H1 (cell line): Measurements from ENCODE around the gene LONRF2. TPM values are rescaled to one million over a fixed set of nuclear protein-coding genes. Genes with fewer than 3 reads are reported as not detected.

Experiments
- CTCF ChIA-PET: fragments of 300-600 bp; sonication (Branson Sonifier 250); formaldehyde crosslinking; loops from one replicate; lab custom pipeline; 2021; ENCODE audit not compliant: partially characterized antibody; lab: Charles Lee
- POLR2A ChIA-PET: fragments of 300-600 bp; sonication (Branson Sonifier 250); formaldehyde crosslinking; loops from one replicate; lab custom pipeline; 2021; ENCODE audit warnings: inconsistent platforms; ENCODE audit not compliant: partially characterized antibody; lab: Charles Lee
- DNase-seq, 2 experiments: peaks; one replicate each; pipeline versions ENCODE4 v3.0.0 to v3.0.0-alpha.2; 2010 to 2022; ENCODE audit warnings: low spot score in 2 of 2, low read depth in 1 of 2, mixed read lengths in 1 of 2
- FAIRE-seq: peaks from 2 replicates; lab custom pipeline; 2011; peaks lifted over from hg19 to GRCh38; lab: Jason Lieb, UNC
- H2AFZ ChIP-seq: 2 replicates; pipeline ENCODE4 v1.8.1; 2012; ENCODE audit warnings: low read length, inconsistent platforms
- H2AK5ac ChIP-seq: 2 replicates; pipeline ENCODE4 v1.6.1; 2013; ENCODE audit warnings: low read depth, low read length
- H2BK120ac ChIP-seq: replicated peaks from 2 replicates; pipeline ENCODE3; 2013; ENCODE audit warnings: low read depth, low read length, inconsistent platforms
- H2BK12ac ChIP-seq: 2 replicates; pipeline ENCODE4 v1.6.1; 2013; ENCODE audit warnings: low read depth, low read length
- H2BK15ac ChIP-seq: 2 replicates; pipeline ENCODE4 v1.6.1; 2013; ENCODE audit warnings: low read length
- H2BK20ac ChIP-seq: 2 replicates; pipeline ENCODE4 v1.6.1; 2013; ENCODE audit warnings: low read length
- H2BK5ac ChIP-seq: 2 replicates; pipeline ENCODE4 v1.6.1; 2013; ENCODE audit warnings: low read depth, low read length
- H3K14ac ChIP-seq: 2 replicates; pipeline ENCODE4 v1.6.1; 2013; ENCODE audit warnings: inconsistent platforms; ENCODE audit not compliant: insufficient read length
- H3K18ac ChIP-seq: 2 replicates; pipeline ENCODE4 v1.6.1; 2013; ENCODE audit warnings: low read length; ENCODE audit errors: extremely low read depth
- H3K23ac ChIP-seq: 2 replicates; pipeline ENCODE4 v1.6.1; 2013; ENCODE audit warnings: inconsistent platforms; ENCODE audit not compliant: insufficient read length
- H3K23me2 ChIP-seq: 2 replicates; pipeline ENCODE4 v1.6.1; 2013; ENCODE audit warnings: low read depth, low read length
- H3K27ac ChIP-seq: 2 replicates; pipeline ENCODE4 v1.6.1; 2011; ENCODE audit warnings: low read depth, low read length, inconsistent platforms
- H3K27me3 ChIP-seq, 4 experiments: replicated peaks in 1 of 4; 1 replicate in 1 of 4; 2 replicates in 3 of 4; pipeline versions ENCODE4 v1.6.1 to v1.8.1; 2011 to 2013; ENCODE audit warnings: low read length in 3 of 4, mild to moderate bottlenecking in 3 of 4, inconsistent platforms in 2 of 4, mixed read lengths in 2 of 4, moderate library complexity in 1 of 4; ENCODE audit not compliant: control insufficient read depth in 3 of 4, insufficient read depth in 3 of 4; ENCODE audit errors: extremely low read depth in 1 of 4
- H3K36me3 ChIP-seq, 4 experiments: 2 replicates each; pipeline versions ENCODE4 v1.6.1 to v1.8.1; 2011 to 2013; ENCODE audit warnings: mild to moderate bottlenecking in 4 of 4, low read length in 3 of 4, moderate library complexity in 2 of 4, control low read depth in 1 of 4, inconsistent platforms in 1 of 4; ENCODE audit not compliant: insufficient read depth in 4 of 4, control insufficient read depth in 2 of 4
- H3K4ac ChIP-seq: replicated peaks from 2 replicates; pipeline ENCODE3; 2013; ENCODE audit warnings: low read length, low read depth, mixed read lengths, inconsistent platforms; ENCODE audit not compliant: insufficient read length
- H3K4me1 ChIP-seq, 4 experiments: replicated peaks in 1 of 4; 1 replicate in 1 of 4; 2 replicates in 3 of 4; pipeline versions ENCODE4 v1.6.1 to v1.8.1; 2011 to 2013; ENCODE audit warnings: low read length in 3 of 4, inconsistent platforms in 2 of 4, mixed read lengths in 1 of 4; ENCODE audit not compliant: insufficient read depth in 4 of 4, control insufficient read depth in 3 of 4
- H3K4me2 ChIP-seq, 2 experiments: 2 replicates each; pipeline versions ENCODE4 v1.6.1 to v1.8.1; 2011 to 2013; ENCODE audit warnings: low read depth in 2 of 2, low read length in 2 of 2, control low read depth in 1 of 2, inconsistent platforms in 1 of 2, mild to moderate bottlenecking in 1 of 2; ENCODE audit not compliant: insufficient read depth in 1 of 2
- H3K4me3 ChIP-seq, 4 experiments: fragments of 200-600, 300-600 bp in 1 of 4; sonication (generic), shearing (Covaris generic), sonication (Bioruptor Twin) in 1 of 4; 2 replicates each; pipeline versions ENCODE4 v1.5.1 to v1.8.1; 2011 to 2016; ENCODE audit warnings: low read length in 4 of 4, low read depth in 3 of 4, control low read depth in 2 of 4, inconsistent platforms in 2 of 4, mild to moderate bottlenecking in 2 of 4, mixed read lengths in 1 of 4, moderate library complexity in 1 of 4; ENCODE audit not compliant: insufficient read depth in 2 of 4; ENCODE audit errors: extremely low read depth in 1 of 4
- H3K56ac ChIP-seq: replicated peaks from 2 replicates; pipeline ENCODE3; 2013; ENCODE audit warnings: low read depth, mild to moderate bottlenecking, mixed read lengths, low read length, inconsistent platforms; ENCODE audit not compliant: insufficient read length
- H3K79me1 ChIP-seq: 2 replicates; pipeline ENCODE4 v1.6.1; 2013; ENCODE audit warnings: low read depth, low read length, control low read depth
- H3K79me2 ChIP-seq, 2 experiments: 2 replicates each; pipeline versions ENCODE4 v1.6.1 to v1.8.1; 2012 to 2013; ENCODE audit warnings: low read length in 2 of 2, mild to moderate bottlenecking in 2 of 2, inconsistent platforms in 1 of 2; ENCODE audit not compliant: insufficient read depth in 2 of 2, control insufficient read depth in 1 of 2
- H3K9ac ChIP-seq, 4 experiments: replicated peaks in 1 of 4; 1 replicate in 1 of 4; 2 replicates in 3 of 4; pipeline versions ENCODE4 v1.6.1 to v1.8.1; 2011 to 2013; ENCODE audit warnings: low read depth in 3 of 4, low read length in 3 of 4, control low read depth in 2 of 4, mild to moderate bottlenecking in 2 of 4, moderate library complexity in 2 of 4, inconsistent platforms in 1 of 4; ENCODE audit errors: extremely low read depth in 1 of 4
- H3K9me3 ChIP-seq, 2 experiments: 2 replicates each; pipeline versions ENCODE4 v1.6.1 to v1.8.1; 2012 to 2013; ENCODE audit warnings: mild to moderate bottlenecking in 2 of 2, moderate library complexity in 2 of 2, control low read depth in 1 of 2, inconsistent platforms in 1 of 2, low read depth in 1 of 2, low read length in 1 of 2, mixed read lengths in 1 of 2; ENCODE audit not compliant: insufficient read depth in 2 of 2
- H4K20me1 ChIP-seq, 2 experiments: replicated peaks in 1 of 2; 2 replicates each; pipeline versions ENCODE3 to v1.8.1; 2011 to 2013; ENCODE audit warnings: inconsistent platforms in 2 of 2, low read length in 2 of 2, mild to moderate bottlenecking in 1 of 2; ENCODE audit not compliant: insufficient read depth in 2 of 2, control insufficient read depth in 1 of 2
- H4K5ac ChIP-seq: 2 replicates; pipeline ENCODE4 v1.6.1; 2013; ENCODE audit warnings: low read length, low read depth, mixed read lengths, inconsistent platforms; ENCODE audit not compliant: insufficient read length
- H4K8ac ChIP-seq: 2 replicates; pipeline ENCODE4 v1.8.0; 2013; ENCODE audit warnings: mild to moderate bottlenecking, moderate library complexity, low read length, inconsistent platforms; ENCODE audit not compliant: insufficient read depth; ENCODE audit errors: extremely low read depth
- H4K91ac ChIP-seq: replicated peaks from 2 replicates; pipeline ENCODE3; 2013; ENCODE audit warnings: low read length, mixed read lengths, inconsistent platforms; ENCODE audit not compliant: insufficient read length
- ATF2 ChIP-seq: IDR thresholded peaks from 2 replicates; pipeline ENCODE4 v1.6.1; 2012; ENCODE audit warnings: low read length, inconsistent platforms
- BACH1 ChIP-seq: IDR thresholded peaks from 2 replicates; pipeline ENCODE4 v1.6.1; 2012; ENCODE audit warnings: low read length, improper control_type of control experiment
- CBX5 ChIP-seq: fragments of 300-800, 300-1000 bp; sonication (generic); IDR thresholded peaks from 2 replicates; pipeline ENCODE4 v1.7.1; 2016; ENCODE audit warnings: antibody characterized with exemption, low read length, low read depth
- CHD1 ChIP-seq: IDR thresholded peaks from 2 replicates; pipeline ENCODE4 v1.6.1; 2012; ENCODE audit warnings: low read depth, low read length, improper control_type of control experiment
- CTBP2 ChIP-seq: IDR thresholded peaks from 2 replicates; pipeline ENCODE4 v1.7.0; 2011; ENCODE audit warnings: borderline replicate concordance, mild to moderate bottlenecking, moderate library complexity, mixed read lengths, low read length; ENCODE audit not compliant: insufficient read depth, insufficient read length
- EZH2 ChIP-seq: fragments of 200-600 bp; sonication (generic); IDR thresholded peaks from 2 replicates; pipeline ENCODE4 v1.7.1; 2012; ENCODE audit warnings: low read depth, mild to moderate bottlenecking, moderate library complexity, low read length, inconsistent platforms; ENCODE audit not compliant: severe bottlenecking
- HDAC2 ChIP-seq, 2 experiments: fragments of 300-600 bp in 1 of 2; sonication (generic) in 1 of 2; IDR thresholded peaks; 2 replicates each; pipeline ENCODE4 v1.6.1; 2011 to 2012; ENCODE audit warnings: low read depth in 2 of 2, low read length in 2 of 2, mild to moderate bottlenecking in 2 of 2, moderate library complexity in 2 of 2, borderline replicate concordance in 1 of 2, inconsistent platforms in 1 of 2
- JUND ChIP-seq: IDR thresholded peaks from 2 replicates; pipeline ENCODE4 v1.6.1; 2011; ENCODE audit warnings: mild to moderate bottlenecking, improper control_type of control experiment, low read length
- POU5F1 ChIP-seq: IDR thresholded peaks from 2 replicates; pipeline ENCODE4 v1.6.1; 2011; ENCODE audit warnings: low read depth, mild to moderate bottlenecking, low read length, moderate library complexity
- RXRA ChIP-seq: IDR thresholded peaks from 2 replicates; pipeline ENCODE4 v1.6.1; 2011; ENCODE audit warnings: low read depth, mild to moderate bottlenecking, low read length, moderate library complexity; ENCODE audit not compliant: insufficient read depth
- SIRT6 ChIP-seq: IDR thresholded peaks from one replicate; pipeline ENCODE4 v1.7.1; 2012; ENCODE audit warnings: low read length, inconsistent platforms
- SP1 ChIP-seq: IDR thresholded peaks from 2 replicates; pipeline ENCODE4 v1.6.1; 2011; ENCODE audit warnings: low read depth, low read length
- SUZ12 ChIP-seq: fragments of 200-600 bp; sonication (generic); IDR thresholded peaks from 2 replicates; pipeline ENCODE4 v1.6.1; 2012; ENCODE audit warnings: mild to moderate bottlenecking, inconsistent platforms, low read length, moderate library complexity, mixed read lengths
- whole genome bisulfite sequencing, 2 experiments: shearing (Covaris generic) in 1 of 2; methylation state at CpG; one replicate each; pipeline versions ENCODE4 v1.1.6 to v1.1.7; 2013 to 2015; ENCODE audit warnings: low lambda C conversion rate in 2 of 2, mixed read lengths in 2 of 2, inconsistent platforms in 1 of 2, low coverage in 1 of 2, missing lambda C conversion rate in 1 of 2; ENCODE audit not compliant: insufficient replicate concordance in 2 of 2, insufficient coverage in 1 of 2, insufficient read length in 1 of 2; ENCODE audit errors: extremely low coverage in 1 of 2, missing lambda C conversion rate in 1 of 2; 5-methylcytosine and 5-hydroxymethylcytosine counted together
- polyA plus RNA-seq, 7 experiments: library from polyadenylated mRNA; depleted of rRNA in 3 of 7; stranded (reverse) in 5 of 7; unstranded in 2 of 7; fragments of >200 nt in 5 of 7; fragments of 200-250 nt in 2 of 7; gene quantifications; 1 replicate in 5 of 7; 2 replicates in 1 of 7; 4 replicates in 1 of 7; pipeline versions ENCODE4 v1.2.1 to v1.2.3, GENCODE V29; 2011 to 2013; ENCODE audit warnings: missing spikeins in 2 of 7, mixed read lengths in 2 of 7
- total RNA-seq: library from RNA; stranded (reverse); fragmentation: NEBNext Ultra II Directional; extraction: Animal tissue kit (Norgen Biotek cat#: 25700); gene quantifications from 2 replicates; pipeline ENCODE4 v1.2.1, GENCODE V29; 2021

LONRF2 gene
- total and polyA plus RNA-seq, 2 of the 8 experiments (the other 6 are each of a cell fraction or from before 2014, with no cell fraction given), result 0.24 to 0.74 TPM

- Histone ChIP-seq H3K79me1 (no peaks in the 10 kb centered on the region), H3K4ac (no peak overlapping the region), H2AK5ac (no peak overlapping the region), H3K4me1 (no peaks in the 10 kb centered on the region), H3K14ac (no peak overlapping the region), H3K23ac (no peak overlapping the region), H3K27me3 (no peaks in the 10 kb centered on the region), H3K79me2 (no peaks in the 10 kb centered on the region), H3K9ac (no peak overlapping the region), H3K23me2 (no peaks in the 10 kb centered on the region), H4K8ac (no peak overlapping the region), H3K56ac (no peak overlapping the region), H2AFZ (no peak overlapping the region), H3K4me2 (no peak overlapping the region), H4K20me1 (no peaks in the 10 kb centered on the region), H3K4me3 (no peak overlapping the region), H4K5ac (no peak overlapping the region), H2BK20ac (no peak overlapping the region), H3K9me3 (peaks cover 0 to 10% of the 10 kb centered on the region in 2 experiments; a peak in 2 of 4 replicates), H4K91ac (no peak overlapping the region), H2BK15ac (no peak overlapping the region), H2BK5ac (no peak overlapping the region), H3K27ac (no peak overlapping the region), H3K18ac (no peak overlapping the region), H2BK120ac (no peak overlapping the region), H3K36me3 (no peaks in the 10 kb centered on the region; a peak in 1 of 8 replicates), H2BK12ac (no peak overlapping the region)
- DNase-seq (no peak), FAIRE-seq (no peak)
- WGBS, 2 experiments, result 91% methylated on average over 4 of the region's 4 CpGs; no CpG with 5 or more reads in 1 of the 2 experiments
- POLR2A ChIA-PET, result no interaction called here
- CTCF ChIA-PET, result interaction anchor here (3.2 kb wide), 1 partner anchor 82 kb away, joined by 11 read pairs; no protein-coding TSS in a partner anchor
- no peak for TF ChIP-seq CTBP2
- TF ChIP-seq SUZ12, result no peak
- no peak for TF ChIP-seq JUND
- no peak for TF ChIP-seq CHD1
- no peak for TF ChIP-seq POU5F1
- TF ChIP-seq ATF2, result no peak
- TF ChIP-seq RXRA, result no peak
- TF ChIP-seq SIRT6, result no peak
- TF ChIP-seq EZH2, result no peak
- TF ChIP-seq BACH1, result no peak
- TF ChIP-seq CBX5, result no peak
- no peak for TF ChIP-seq SP1
- TF ChIP-seq HDAC2 (IDR thresholded peaks at IDR 0.05; ENCODE audit: borderline replicate concordance in 1 of 2, low read depth in 2 of 2, low read length in 2 of 2), result no peak
Measured at GRCh38 chr2:100344433-100344832, 22.1 kb upstream of the LONRF2 start.
